HepG2 (cell line): ENCODE measurements around the gene ECEL1. TPM values are rescaled to one million over a fixed set of nuclear protein-coding genes. Genes with fewer than 3 reads are reported as not detected.

Experiments used
- ATAC-seq: fragments of 200-7000 bp; cut with Tn5 transposase; 3 replicates; pipeline ENCODE4 v1.9.1; 2020; ENCODE audit warnings: mild to moderate bottlenecking, moderate library complexity
- BruUV-seq: library from RNA; stranded (reverse); fragments of 400-500 nt; replicated peaks from 2 replicates; lab custom pipeline; 2021; lab: Mats Ljungman, UMichigan
- CTCF ChIA-PET: fragments of 300-600 bp; formaldehyde crosslinking; extraction: SDS; loops from one replicate; lab custom pipeline; 2021; ENCODE audit warnings: low total read pairs, inconsistent platforms, low intra/inter-chr PET ratio; lab: Yijun Ruan, JAX
- POLR2A ChIA-PET: fragments of 350-600 bp; sonication (Branson Sonifier 250); formaldehyde crosslinking; loops from one replicate; lab custom pipeline; 2020; ENCODE audit warnings: antibody characterized with exemption, inconsistent platforms; lab: Yijun Ruan, JAX
- DNase-seq: peaks from one replicate; pipeline ENCODE4 v3.0.0-alpha.2; 2015; ENCODE audit warnings: low spot score
- FAIRE-seq: peaks from 3 replicates; lab custom pipeline; 2011; peaks lifted over from hg19 to GRCh38; lab: Jason Lieb, UNC
- H2AFZ ChIP-seq: one replicate; pipeline ENCODE4 v1.6.1; 2011; ENCODE audit warnings: low read length, inconsistent platforms
- H3K27ac ChIP-seq: fragments of 300-600 bp; 3 replicates; pipeline ENCODE4 v1.8.0; 2011; ENCODE audit warnings: mixed run types, mild to moderate bottlenecking, mixed read lengths, low read length, inconsistent platforms; ENCODE audit not compliant: insufficient read depth; ENCODE audit errors: extremely low read length
- H3K27me3 ChIP-seq, 2 experiments: fragments of 200-600 bp in 1 of 2; 2 replicates in 1 of 2; 3 replicates in 1 of 2; pipeline versions ENCODE4 v1.6.0 to v1.8.0; 2011; ENCODE audit warnings: low read length in 2 of 2, mild to moderate bottlenecking in 2 of 2, moderate library complexity in 2 of 2, inconsistent platforms in 1 of 2; ENCODE audit not compliant: insufficient read depth in 2 of 2, control insufficient read depth in 1 of 2
- H3K36me3 ChIP-seq, 2 experiments: fragments of 200-600 bp in 1 of 2; replicated peaks in 1 of 2; 2 replicates in 1 of 2; 3 replicates in 1 of 2; pipeline versions ENCODE4 v1.5.1 to v1.8.0; 2011; ENCODE audit warnings: low read length in 2 of 2, inconsistent platforms in 1 of 2; ENCODE audit not compliant: insufficient read depth in 2 of 2, control insufficient read depth in 1 of 2
- H3K4me1 ChIP-seq: 2 replicates; pipeline ENCODE4 v1.5.1; 2012; ENCODE audit warnings: low read length, inconsistent platforms; ENCODE audit not compliant: insufficient read depth
- H3K4me2 ChIP-seq: 2 replicates; pipeline ENCODE4 v1.6.0; 2011; ENCODE audit warnings: low read depth, low read length, inconsistent platforms
- H3K4me3 ChIP-seq, 3 experiments: fragments of 200-600 bp in 1 of 3; sonication (generic), shearing (Covaris generic) in 1 of 3; replicated peaks in 1 of 3; 2 replicates each; pipeline ENCODE4 v1.5.1; 2011 to 2016; ENCODE audit warnings: low read length in 3 of 3, inconsistent platforms in 2 of 3, low read depth in 2 of 3, mild to moderate bottlenecking in 2 of 3, control low read depth in 1 of 3, mixed read lengths in 1 of 3; ENCODE audit not compliant: insufficient read depth in 1 of 3
- H3K79me2 ChIP-seq: one replicate; pipeline ENCODE4 v1.6.1; 2011; ENCODE audit warnings: low read length, inconsistent platforms; ENCODE audit not compliant: insufficient read depth
- H3K9ac ChIP-seq: 2 replicates; pipeline ENCODE4 v1.6.0; 2011; ENCODE audit warnings: mild to moderate bottlenecking, low read depth, low read length, inconsistent platforms; ENCODE audit not compliant: insufficient read depth
- H3K9me3 ChIP-seq: 2 replicates; pipeline ENCODE4 v1.5.1; 2012; ENCODE audit warnings: mild to moderate bottlenecking, low read length
- H4K20me1 ChIP-seq: 2 replicates; pipeline ENCODE4 v1.6.0; 2011; ENCODE audit warnings: inconsistent platforms, mild to moderate bottlenecking, low read length, moderate library complexity; ENCODE audit not compliant: insufficient read depth
- ISL2 ChIP-seq: sonication (generic); formaldehyde crosslinking; IDR thresholded peaks from 2 replicates; pipeline ENCODE4 v1.5.0; 2020; ENCODE audit warnings: missing genetic modification reagents
- NCOR1 ChIP-seq: fragments of 200-600 bp; sonication (generic); IDR thresholded peaks from 2 replicates; pipeline ENCODE4 v1.7.0; 2017; ENCODE audit warnings: antibody characterized with exemption, low read length, borderline replicate concordance
- SMYD3 ChIP-seq: sonication (generic); formaldehyde crosslinking; IDR thresholded peaks from 2 replicates; pipeline ENCODE4 v1.8.1; 2023; ENCODE audit warnings: mild to moderate bottlenecking, missing genetic modification reagents
- TFE3 ChIP-seq: IDR thresholded peaks from 2 replicates; pipeline ENCODE4 v1.6.1; 2016
- ZNF501 ChIP-seq: sonication (generic); formaldehyde crosslinking; IDR thresholded peaks from 2 replicates; pipeline ENCODE4 v1.5.1; 2020; ENCODE audit warnings: mild to moderate bottlenecking, moderate library complexity, missing genetic modification reagents
- ZNF891 ChIP-seq: sonication (generic); formaldehyde crosslinking; IDR thresholded peaks from 2 replicates; pipeline ENCODE4 v1.5.0; 2020; ENCODE audit warnings: mild to moderate bottlenecking, missing genetic modification reagents
- WGBS: methylation state at CpG from one replicate; pipeline ENCODE4 v1.1.6; 2017; ENCODE audit warnings: low lambda C conversion rate; 5-methylcytosine and 5-hydroxymethylcytosine counted together
- in situ Hi-C: cut with HindIII; loops from 2 replicates; pipeline ENCODE4 v1.10.0; 2017; ENCODE audit warnings: low pct_unique_long_range_greater_than_20kb; ENCODE audit not compliant: extremely low pct_ligation_motif_present
- intact Hi-C: fragments of 100-400 bp; cut with micrococcal nuclease; formaldehyde crosslinking; loops from one replicate; pipeline ENCODE4 v1.10.0; 2022; ENCODE audit not compliant: unreplicated experiment
- polyA plus RNA-seq, 8 experiments: library from polyadenylated mRNA; depleted of rRNA in 3 of 8; stranded (reverse) in 7 of 8; unstranded in 1 of 8; fragments of >200 nt; fragmentation: Illumina TruSeq in 4 of 8; extraction: Trizol in 4 of 8; gene quantifications; 2 replicates each; pipeline versions ENCODE4 v1.2.1 to v1.2.3, GENCODE V29; 2011 to 2016; ENCODE audit warnings: low read depth in 4 of 8, missing spikeins in 1 of 8, mixed read lengths in 1 of 8; ENCODE audit not compliant: insufficient read depth in 1 of 8
- total RNA-seq, 5 experiments: library from RNA; depleted of rRNA; stranded (reverse); fragments of >200 nt; fragmentation: Illumina TruSeq; extraction: Trizol; gene quantifications; 2 replicates each; pipeline ENCODE4 v1.2.3, GENCODE V29; 2016; ENCODE audit warnings: low read depth in 1 of 5

ECEL1 gene
- total and polyA plus RNA-seq, 2 of the 13 experiments (the other 11 are each of a cell fraction or from before 2014, with no cell fraction given) = not detected

- Histone ChIP-seq H4K20me1 (no peaks in the 10 kb centered on the region; the same call in 1 of the 2 replicates), H3K4me3 (no peak within 1 kb of the TSS), H3K79me2 (no peaks in the 10 kb centered on the region), H3K4me1 (peaks cover 16% of the 10 kb centered on the region), H2AFZ (no peak within 1 kb of the TSS), H3K9ac (no peak within 1 kb of the TSS), H3K27ac (no peak within 1 kb of the TSS), H3K36me3 (no peaks in the 10 kb centered on the region), H3K9me3 (no peaks in the 10 kb centered on the region), H3K27me3 (peaks cover 29 to 92% of the 10 kb centered on the region in 2 experiments), H3K4me2 (no peak within 1 kb of the TSS)
- in situ Hi-C loops (loop anchor here (5.0 kb wide), 1 partner anchor 63 kb away; the partner anchor contains the start of gene ALPI), intact Hi-C loops (loop anchor here (5.0 to 10.0 kb wide), 3 partner anchors 43 to 615 kb away; no protein-coding TSS in a partner anchor)
- DNase-seq (no peak), FAIRE-seq (no peak), ATAC-seq (no peak)
- POLR2A ChIA-PET = interaction anchor here (0.8 kb wide), 1 partner anchor 30 kb away, joined by 3 read pairs; the partner anchor contains the start of genes EIF4E2 and TIGD1
- TF ChIP-seq ZNF501 (CRISPR knock-in tag) (no peak), ZNF891 (no peak), SMYD3 (no peak), NCOR1 (no peak), ISL2 (no peak), TFE3 (CRISPR knock-in tag) (no peak)
- WGBS = 29% methylated on average over 14 of the region's 19 CpGs
- BruUV-seq = no TSS peak
- CTCF ChIA-PET = no interaction called here
Measured at GRCh38 chr2:232519581-232520438, 32.2 kb upstream of the ECEL1 start, which contains the start of gene PRSS56. TSS of gene PRSS56 (plus strand) at chr2:232520388. CDS start at chr2:232520599, 211 bp downstream.
